GM12892 (cell line): ENCODE data around the gene PTPRH.

Source experiments
- POLR2A ChIP-seq: IDR thresholded peaks from 2 replicates; pipeline ENCODE4 v1.6.1; 2011; ENCODE audit warnings: low read depth, low read length, control low read depth
- POLR2AphosphoS5 ChIP-seq: IDR thresholded peaks from 2 replicates; pipeline ENCODE4 v1.6.1; 2011; ENCODE audit warnings: low read depth, low read length, control low read depth
- TAF1 ChIP-seq: IDR thresholded peaks from 2 replicates; pipeline ENCODE4 v1.6.1; 2011; ENCODE audit warnings: low read depth, mild to moderate bottlenecking, control low read depth, low read length, borderline replicate concordance

DNA sequence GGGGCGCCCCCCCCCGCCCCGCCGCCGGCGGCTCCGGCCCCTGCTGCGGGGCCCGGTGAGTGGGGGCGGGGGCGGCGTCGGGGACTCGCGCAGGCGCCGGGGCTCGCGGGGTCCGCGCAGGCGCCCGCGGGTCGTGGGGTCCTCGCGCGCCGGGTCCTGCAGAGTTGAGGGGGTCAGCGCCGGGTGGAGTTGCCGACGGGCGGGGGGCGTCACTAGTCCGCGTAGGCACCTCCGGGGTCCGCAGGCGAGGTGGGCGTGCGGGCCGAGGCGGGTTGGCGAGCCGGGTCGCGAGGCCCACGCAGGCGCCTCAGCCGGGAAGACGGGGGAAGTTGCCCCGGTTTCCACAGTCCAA is 49.2 kb upstream of the PTPRH start:
- TF ChIP-seq POLR2AphosphoS5: no peak
- TF ChIP-seq POLR2A: no peak
- TF ChIP-seq TAF1: no peak
